HL-60 (cell line): ENCODE data around the gene VPS35L.

Source experiments
- CTCF ChIP-seq: IDR thresholded peaks from one replicate; pipeline ENCODE4 v1.5.1; 2011; ENCODE audit warnings: low read length, control low read depth, inconsistent platforms; ENCODE audit not compliant: insufficient read depth
- GABPA ChIP-seq: IDR thresholded peaks from 2 replicates; pipeline ENCODE4 v1.6.1; 2012; ENCODE audit warnings: low read depth
- POLR2AphosphoS5 ChIP-seq: IDR thresholded peaks from 2 replicates; pipeline ENCODE4 v1.6.1; 2012; ENCODE audit warnings: low read depth
- TF ChIP-seq, protein P1 (sequence below): IDR thresholded peaks from 2 replicates; pipeline ENCODE4 v1.6.1; 2012; ENCODE audit warnings: low read depth; ENCODE audit not compliant: insufficient replicate concordance

DNA sequence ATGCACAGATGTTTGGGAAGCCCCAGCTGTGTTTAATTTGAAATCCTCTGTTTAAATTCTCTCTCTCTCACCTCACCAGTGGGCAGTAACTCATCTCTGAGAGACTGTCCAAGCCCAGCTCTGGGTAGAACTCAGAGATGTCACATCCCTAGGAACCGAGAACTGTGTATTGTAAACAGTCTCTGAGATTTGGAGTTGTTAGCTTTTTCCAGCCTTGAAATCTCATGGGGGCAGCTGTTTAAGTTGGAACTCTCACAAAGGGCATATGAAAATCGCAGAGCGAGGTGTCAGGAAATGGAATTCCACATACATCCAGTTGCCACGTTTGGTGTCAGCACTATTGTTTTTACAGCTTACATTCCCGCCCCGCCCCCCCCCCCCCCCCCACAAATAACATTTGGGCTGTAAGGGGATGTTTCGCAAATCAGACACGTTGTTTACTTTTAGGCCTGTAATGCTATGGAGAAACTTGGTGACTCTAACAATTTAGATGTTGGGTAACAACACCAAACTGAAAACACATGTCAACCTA, 34.3 kb downstream of the VPS35L start:
- TF ChIP-seq CTCF (no peak), GABPA (no peak), POLR2AphosphoS5 (no peak)
- TF ChIP-seq, protein P1, sequence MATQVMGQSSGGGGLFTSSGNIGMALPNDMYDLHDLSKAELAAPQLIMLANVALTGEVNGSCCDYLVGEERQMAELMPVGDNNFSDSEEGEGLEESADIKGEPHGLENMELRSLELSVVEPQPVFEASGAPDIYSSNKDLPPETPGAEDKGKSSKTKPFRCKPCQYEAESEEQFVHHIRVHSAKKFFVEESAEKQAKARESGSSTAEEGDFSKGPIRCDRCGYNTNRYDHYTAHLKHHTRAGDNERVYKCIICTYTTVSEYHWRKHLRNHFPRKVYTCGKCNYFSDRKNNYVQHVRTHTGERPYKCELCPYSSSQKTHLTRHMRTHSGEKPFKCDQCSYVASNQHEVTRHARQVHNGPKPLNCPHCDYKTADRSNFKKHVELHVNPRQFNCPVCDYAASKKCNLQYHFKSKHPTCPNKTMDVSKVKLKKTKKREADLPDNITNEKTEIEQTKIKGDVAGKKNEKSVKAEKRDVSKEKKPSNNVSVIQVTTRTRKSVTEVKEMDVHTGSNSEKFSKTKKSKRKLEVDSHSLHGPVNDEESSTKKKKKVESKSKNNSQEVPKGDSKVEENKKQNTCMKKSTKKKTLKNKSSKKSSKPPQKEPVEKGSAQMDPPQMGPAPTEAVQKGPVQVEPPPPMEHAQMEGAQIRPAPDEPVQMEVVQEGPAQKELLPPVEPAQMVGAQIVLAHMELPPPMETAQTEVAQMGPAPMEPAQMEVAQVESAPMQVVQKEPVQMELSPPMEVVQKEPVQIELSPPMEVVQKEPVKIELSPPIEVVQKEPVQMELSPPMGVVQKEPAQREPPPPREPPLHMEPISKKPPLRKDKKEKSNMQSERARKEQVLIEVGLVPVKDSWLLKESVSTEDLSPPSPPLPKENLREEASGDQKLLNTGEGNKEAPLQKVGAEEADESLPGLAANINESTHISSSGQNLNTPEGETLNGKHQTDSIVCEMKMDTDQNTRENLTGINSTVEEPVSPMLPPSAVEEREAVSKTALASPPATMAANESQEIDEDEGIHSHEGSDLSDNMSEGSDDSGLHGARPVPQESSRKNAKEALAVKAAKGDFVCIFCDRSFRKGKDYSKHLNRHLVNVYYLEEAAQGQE, result no peak
